H1 (cell line): ENCODE measurements around the gene RNF212. TPM values are rescaled to one million over a fixed set of nuclear protein-coding genes. Genes with fewer than 3 reads are reported as not detected.

Source experiments
- BRCA1 ChIP-seq: IDR thresholded peaks from 2 replicates; pipeline ENCODE4 v1.6.1; 2012; ENCODE audit warnings: low read depth, low read length, improper control_type of control experiment
- CBX8 ChIP-seq: fragments of 300-800, 300-1000 bp; sonication (generic); IDR thresholded peaks from 2 replicates; pipeline ENCODE4 v1.7.1; 2016; ENCODE audit warnings: low read depth, low read length, borderline replicate concordance
- JUN ChIP-seq: IDR thresholded peaks from 2 replicates; pipeline ENCODE4 v1.6.1; 2011; ENCODE audit warnings: low read depth, mild to moderate bottlenecking, improper control_type of control experiment, low read length
- SRF ChIP-seq: IDR thresholded peaks from 2 replicates; pipeline ENCODE4 v1.6.1; 2011; ENCODE audit warnings: mild to moderate bottlenecking, low read depth, low read length, moderate library complexity
- polyA plus RNA-seq, 7 experiments: library from polyadenylated mRNA; depleted of rRNA in 3 of 7; stranded (reverse) in 5 of 7; unstranded in 2 of 7; fragments of >200 nt in 5 of 7; fragments of 200-250 nt in 2 of 7; gene quantifications; 1 replicate in 5 of 7; 2 replicates in 1 of 7; 4 replicates in 1 of 7; pipeline versions ENCODE4 v1.2.1 to v1.2.3, GENCODE V29; 2011 to 2013; ENCODE audit warnings: missing spikeins in 2 of 7, mixed read lengths in 2 of 7
- total RNA-seq: library from RNA; stranded (reverse); fragmentation: NEBNext Ultra II Directional; extraction: Animal tissue kit (Norgen Biotek cat#: 25700); gene quantifications from 2 replicates; pipeline ENCODE4 v1.2.1, GENCODE V29; 2021

Gene RNF212
- total and polyA plus RNA-seq, 2 of the 8 experiments (the other 6 are each of a cell fraction or from before 2014, with no cell fraction given): 3.4 to 5.4 TPM

DNA sequence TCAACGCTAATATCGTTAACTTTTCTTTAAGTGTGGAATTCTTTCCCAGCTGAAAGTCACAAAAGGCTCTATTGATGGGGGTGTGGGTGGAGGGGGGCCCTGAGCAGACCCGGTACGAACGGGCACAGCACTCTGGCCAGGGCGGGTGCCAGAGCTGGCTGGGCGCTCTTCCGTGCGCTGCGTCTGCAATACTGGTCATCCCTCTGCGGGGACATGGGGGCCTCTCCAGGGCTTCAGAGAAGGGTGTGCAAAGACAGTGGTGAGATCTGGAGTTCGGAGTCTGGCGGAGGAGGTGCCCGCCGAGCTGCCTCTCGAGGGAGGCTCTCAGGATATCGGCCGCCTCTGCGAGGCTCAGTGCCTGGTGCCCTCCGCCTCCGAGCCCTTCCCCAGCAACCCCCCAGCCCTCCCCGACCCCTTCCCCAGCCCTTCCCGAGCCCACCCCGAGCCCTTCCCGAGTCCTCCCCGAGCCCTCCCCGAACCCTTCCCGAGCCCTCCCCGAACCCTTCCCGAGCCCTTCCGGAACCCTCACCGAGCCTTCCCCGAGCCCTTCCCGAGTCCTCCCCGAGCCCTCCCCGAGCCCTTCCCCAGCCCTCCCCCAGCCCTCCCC is 67.7 kb downstream of the RNF212 start (continued):
- no peak for TF ChIP-seq SRF
- no peak for TF ChIP-seq BRCA1
- TF ChIP-seq JUN: no peak
- no peak for TF ChIP-seq CBX8
